G401 (cell line): Measurements from ENCODE around the gene CELF4. TPM values are rescaled to one million over a fixed set of nuclear protein-coding genes. Genes with fewer than 3 reads are reported as not detected.

Source experiments
- DNase-seq: peaks from one replicate; pipeline ENCODE4 v3.0.0-alpha.2; 2015; ENCODE audit warnings: low spot score
- in situ Hi-C: cut with HindIII; loops from 2 replicates; pipeline ENCODE4 v1.10.0; 2016; ENCODE audit warnings: low sequenced_read_pairs, mixed read lengths
- total RNA-seq: library from RNA; depleted of rRNA; stranded (reverse); fragments of >200 nt; shearing (Covaris generic); gene quantifications from 2 replicates; pipeline ENCODE4 v1.2.3, GENCODE V29; 2014

The CELF4 gene
- total RNA-seq, 1 experiment from 2014 or later, result not detected

DNA sequence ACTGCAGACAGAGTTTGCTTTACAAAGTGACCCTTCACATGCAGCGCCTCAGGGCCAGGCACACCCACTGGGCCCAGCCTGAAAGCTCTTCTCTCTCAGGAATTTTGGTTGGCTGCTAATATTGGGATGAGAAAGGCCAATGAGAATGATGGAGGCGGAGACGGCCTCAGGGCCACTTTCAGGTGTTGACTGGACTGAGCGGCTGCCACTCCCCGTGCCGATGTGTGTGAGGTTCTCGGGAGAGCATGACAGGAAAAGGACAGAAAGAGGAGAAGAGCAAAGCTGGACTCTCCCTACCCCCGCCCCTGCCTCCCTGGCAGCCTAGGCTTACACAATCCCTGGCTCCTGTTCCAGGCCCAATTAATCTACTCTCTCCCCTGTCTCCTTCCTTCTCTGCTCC is 155.7 kb downstream of the CELF4 start:
- DNase-seq, result peak; percentile 64
- in situ Hi-C loops, result no loop called here

DNA sequence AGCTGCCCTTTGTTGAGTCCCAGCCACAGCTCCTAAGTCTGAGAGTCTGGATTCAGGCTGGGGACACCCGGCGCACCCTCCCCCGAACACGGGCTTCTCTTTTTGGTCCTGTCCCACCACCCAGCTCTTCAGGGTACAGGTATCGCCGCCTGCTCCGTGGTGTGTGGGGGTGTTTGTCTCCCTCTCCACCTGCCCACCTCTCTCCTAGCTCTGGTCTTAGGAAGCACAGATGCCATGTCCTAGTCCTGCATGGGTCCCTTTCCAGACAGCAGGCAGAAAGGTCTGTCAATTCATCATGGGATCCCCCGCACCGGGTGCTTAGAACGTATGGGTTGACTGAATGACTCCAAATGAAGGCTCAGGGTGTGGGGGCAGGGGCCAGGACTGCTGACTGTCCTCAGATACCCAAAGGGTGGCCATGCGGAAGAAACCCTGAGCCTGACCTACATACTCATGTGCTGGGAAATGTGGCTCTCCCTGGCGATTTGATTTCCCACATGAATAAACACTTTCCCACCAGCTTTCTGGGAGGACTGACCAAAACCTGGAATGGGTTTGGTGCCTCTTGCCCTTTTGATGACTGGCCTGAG is 156.8 kb downstream of the CELF4 start:
- peak; percentile 77 for DNase-seq
- in situ Hi-C loops, result no loop called here

DNA sequence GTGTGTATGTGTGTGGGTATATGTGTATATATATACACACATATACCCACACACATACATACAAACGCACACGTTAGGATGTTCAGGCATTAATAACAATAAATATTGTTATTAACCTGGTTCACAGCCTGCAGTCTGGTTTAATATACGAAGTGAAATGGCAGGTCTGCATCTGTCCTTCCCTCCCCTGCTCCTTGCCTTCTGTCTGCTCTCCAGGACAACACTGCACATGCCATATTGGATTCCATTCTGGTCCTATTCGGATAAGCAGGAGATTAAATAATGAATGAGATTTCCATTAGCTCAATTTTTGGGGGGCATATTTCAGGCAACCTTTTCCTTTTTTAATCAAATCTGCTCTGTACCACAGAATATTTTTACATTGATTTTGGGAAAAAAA is 158.0 kb downstream of the CELF4 start:
- in situ Hi-C loops, result no loop called here
- peak; percentile 67 for DNase-seq

DNA sequence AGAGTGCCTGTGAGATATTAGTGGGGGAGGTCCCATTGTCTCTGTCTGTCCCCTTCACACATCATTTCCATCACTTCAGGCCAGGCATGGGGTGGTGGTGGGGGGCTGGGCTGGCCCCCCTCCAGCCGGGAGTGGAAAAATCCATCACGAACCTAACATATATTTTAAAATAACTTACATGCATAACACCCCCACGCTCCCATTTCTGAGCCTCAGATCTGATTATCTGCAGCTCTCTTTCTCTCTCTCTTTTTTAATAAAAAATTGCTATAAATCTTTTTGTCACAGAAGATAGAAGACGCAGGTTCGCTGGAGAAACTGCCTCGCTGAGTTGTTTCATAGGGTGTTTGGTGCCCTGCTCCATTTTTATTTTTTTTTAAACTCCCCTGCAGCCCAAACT is 159.8 kb downstream of the CELF4 start:
- in situ Hi-C loops, result no loop called here
- no peak for DNase-seq

DNA sequence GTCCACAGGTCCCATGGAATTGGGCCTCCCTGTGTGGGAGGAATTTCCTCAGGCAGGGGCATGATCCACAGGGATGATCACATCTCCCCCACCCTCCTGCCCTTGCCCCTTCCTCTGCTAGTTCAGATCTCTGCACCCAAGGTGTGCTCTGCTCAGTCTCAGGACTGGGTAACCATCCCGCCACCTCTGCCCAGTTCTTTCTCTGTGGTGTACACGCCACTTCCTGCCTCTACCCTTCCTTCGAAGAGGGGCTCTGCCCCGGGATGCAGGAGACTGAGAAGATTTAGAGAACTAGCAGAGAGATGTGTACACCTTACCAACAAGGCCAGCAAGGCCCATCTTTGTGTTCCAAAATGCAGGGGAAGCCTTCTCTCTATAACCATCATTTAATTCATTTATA is 160.4 kb downstream of the CELF4 start:
- DNase-seq, result no peak
- in situ Hi-C loops, result no loop called here

DNA sequence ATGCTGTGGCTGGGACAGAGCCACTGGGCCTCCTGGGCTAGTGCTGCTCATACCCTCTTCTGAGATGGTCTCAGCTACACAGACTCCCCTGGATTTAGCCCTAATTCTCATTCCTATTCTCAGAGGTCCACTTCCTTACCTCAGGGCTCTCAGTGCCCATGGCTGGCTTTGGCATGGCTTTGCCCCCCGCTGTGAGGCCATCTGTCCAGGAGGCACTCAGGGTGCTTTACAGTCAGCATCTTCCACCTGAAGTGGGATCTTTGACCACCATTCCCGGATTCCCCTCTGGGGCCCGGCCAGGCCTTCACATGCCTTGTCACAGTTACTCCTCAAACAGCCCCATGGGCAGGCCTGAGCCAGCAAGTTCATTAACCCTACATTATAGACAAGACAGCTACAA is 161.8 kb downstream of the CELF4 start:
- DNase-seq, result peak; percentile 65
- in situ Hi-C loops, result no loop called here

DNA sequence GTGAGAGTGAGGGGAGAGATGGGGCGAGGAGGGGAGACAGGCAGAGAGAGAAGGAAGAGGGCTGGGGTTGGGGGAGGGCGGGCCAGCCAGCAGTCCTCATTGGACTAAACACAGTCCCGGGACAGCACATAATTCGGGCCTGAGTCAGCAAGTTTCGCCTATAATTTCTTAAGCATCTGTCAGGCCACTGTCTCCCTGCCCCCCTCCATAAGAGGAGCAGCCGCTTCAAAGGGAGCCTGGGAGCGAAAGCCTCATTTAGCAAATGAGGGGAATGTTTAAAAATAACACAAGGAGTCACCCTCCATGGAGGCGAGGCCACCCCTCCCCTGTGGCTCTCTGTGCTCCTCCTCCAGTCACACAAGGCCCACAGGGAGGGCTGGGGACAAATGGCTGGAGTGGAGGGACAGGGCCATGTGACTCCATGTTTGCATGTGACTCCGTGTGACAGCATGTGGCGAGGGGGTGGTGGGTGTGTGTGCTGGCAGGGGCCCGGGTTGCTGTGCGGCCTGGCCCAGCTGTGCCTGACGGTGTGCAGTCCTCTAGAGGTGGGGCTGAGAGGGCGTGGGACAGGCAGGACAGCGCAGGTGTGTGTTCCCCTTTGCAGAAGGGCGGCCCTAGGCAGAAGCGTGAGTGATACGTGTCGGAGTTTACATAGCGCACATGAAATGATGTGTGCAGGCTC is 162.4 kb downstream of the CELF4 start:
- in situ Hi-C loops, result no loop called here

DNA sequence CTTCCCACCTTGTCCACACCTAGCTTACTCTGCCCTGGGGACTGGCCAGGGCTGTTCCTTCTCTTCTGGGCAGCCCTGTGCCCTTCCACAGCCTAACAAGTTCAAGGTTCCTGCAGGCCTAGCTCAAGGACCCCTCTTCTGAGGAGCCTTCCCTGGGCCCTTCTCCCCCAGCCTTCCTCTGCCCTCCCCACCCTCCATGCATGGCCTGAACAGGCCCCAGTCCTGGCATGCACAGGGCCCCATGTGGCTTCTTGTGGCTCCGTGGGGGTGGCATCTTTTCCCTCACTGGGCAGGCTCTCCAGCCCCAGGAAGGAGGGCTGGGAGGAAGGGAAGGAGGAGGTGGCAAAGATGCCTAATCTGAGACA is 162.9 kb downstream of the CELF4 start:
- in situ Hi-C loops, result no loop called here

More for the DNA sequence above, 162.4 kb downstream of the CELF4 start:
- no peak for DNase-seq

DNA sequence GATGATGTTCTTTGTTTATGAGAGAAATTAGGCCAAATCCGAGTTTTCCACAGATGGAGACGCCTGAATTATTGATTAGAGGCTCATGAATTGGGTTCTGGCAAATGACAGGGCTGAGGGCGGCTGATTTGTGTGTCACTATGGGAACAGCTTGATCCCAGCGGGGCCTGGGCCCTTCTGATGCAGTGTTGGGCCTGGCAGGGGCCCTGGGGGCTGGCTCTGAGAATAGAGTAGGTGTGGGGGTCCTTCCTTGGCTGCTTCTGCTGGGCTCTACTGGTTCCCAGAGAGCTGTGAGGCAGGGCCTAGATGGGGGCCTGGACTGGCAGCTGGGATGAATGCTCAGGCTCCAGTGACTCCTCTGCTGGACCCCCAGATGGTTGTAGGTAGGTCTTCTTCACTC is 164.8 kb downstream of the CELF4 start:
- in situ Hi-C loops, result no loop called here
- no peak for DNase-seq

More for the DNA sequence above, 162.9 kb downstream of the CELF4 start:
- no peak for DNase-seq

DNA sequence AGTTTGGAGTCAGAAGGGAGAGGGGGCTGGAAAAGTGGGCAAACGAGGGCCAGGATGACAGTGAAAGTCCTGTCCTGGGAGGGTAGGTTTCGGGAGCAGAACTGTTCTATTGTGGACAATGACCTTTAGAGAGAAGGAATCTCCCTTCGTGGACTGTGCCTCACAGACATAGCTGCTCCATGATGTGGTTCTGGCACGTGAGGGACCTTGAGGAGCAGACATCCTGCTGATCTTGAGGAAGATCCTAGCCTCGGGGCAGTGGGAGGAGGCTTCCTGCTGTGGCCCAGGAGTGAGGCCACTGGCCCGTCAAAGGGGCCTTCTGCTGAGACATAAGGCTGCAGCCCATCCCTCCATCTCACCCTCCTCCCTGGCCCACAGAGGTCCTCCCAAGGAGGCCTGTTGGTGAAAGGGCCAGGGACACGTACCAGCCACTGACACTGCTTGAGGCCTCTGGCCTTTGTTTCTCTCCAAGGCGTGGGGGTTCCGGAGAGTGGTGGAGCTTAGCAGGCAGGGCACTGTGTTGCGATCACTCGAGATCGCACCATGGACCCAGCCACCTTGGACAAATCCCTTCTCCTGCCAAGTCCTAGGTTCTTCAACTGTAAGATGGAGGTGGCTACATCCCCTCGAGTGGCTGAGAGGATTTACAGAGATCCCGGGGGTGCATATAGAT is 167.2 kb downstream of the CELF4 start:
- in situ Hi-C loops, result no loop called here
- no peak for DNase-seq

DNA sequence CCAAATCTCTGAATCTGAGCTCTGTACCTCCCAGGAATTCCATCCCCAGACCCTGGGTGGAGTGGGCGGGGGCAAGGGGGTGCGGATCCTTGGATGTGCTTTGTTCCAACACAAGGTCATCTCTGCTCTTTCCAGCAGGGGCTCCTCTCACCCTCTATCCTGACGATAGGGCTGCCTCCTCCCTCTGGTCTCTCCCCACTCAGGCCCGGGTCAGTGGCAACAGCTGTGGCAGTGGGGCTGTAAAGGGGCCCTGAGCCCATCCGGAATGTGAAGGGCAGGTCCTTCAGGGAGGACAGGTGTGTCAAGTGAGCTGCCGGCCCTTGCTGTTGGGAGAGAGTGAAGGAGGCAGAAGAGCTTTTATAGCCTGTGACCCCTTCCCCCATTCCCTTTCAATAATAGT is 167.8 kb downstream of the CELF4 start:
- in situ Hi-C loops, result no loop called here
- DNase-seq, result no peak

DNA sequence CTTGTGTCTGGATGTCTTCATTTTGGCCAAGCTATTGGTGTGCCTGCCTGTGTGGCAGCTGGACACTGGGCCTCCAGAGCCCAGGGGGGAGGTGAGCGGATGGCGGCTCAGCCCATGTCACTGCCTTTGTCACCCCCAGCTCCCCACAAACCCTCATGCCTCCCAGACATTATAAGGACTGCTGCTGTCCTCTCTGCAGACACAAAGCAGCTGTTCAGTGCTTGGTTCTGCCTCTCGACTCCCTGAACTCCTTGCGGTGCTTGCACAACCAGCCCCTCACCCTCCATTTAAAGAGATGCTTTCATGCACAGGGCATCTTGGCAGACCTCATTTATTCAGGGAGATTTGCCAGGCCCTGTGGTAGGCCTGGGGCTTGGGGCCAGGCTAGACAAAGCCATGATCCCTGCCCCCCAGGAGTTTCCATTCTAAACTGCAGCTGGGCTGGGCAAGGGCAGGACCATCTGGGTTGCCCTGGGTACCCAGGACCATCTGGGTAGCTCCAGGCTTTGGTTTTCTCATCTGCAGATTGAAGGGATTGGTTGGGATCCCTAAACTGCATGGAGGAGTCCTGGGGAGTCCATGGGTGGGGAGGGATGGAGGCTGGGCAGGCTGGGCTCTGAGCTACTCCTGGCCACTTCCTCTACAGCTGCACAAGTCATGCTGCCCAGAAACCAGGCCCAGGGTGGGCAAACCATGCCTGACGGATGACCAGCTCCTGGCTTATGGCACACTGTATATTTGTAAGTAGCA is 168.5 kb downstream of the CELF4 start:
- no peak for DNase-seq
- in situ Hi-C loops, result no loop called here

DNA sequence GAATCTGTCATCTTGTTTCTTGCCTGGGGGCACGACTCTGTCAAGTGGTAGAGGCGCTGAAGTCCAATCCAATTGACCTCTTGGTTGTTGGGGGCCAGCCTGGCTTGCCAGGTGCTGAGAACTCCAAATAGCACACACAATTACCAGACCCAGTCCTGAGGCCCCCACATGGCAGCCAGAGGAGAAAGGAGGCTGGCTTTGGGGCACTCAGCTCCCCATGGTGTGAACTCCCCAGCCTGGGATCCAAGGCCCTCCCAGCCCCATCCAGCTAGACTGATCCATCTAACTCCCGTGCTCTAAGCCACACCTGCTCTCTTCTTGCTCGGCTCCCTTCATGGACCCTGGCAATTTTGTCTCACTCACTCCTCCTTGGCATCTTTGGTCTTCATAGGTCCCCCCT is 170.0 kb downstream of the CELF4 start:
- DNase-seq, result no peak
- in situ Hi-C loops, result no loop called here

DNA sequence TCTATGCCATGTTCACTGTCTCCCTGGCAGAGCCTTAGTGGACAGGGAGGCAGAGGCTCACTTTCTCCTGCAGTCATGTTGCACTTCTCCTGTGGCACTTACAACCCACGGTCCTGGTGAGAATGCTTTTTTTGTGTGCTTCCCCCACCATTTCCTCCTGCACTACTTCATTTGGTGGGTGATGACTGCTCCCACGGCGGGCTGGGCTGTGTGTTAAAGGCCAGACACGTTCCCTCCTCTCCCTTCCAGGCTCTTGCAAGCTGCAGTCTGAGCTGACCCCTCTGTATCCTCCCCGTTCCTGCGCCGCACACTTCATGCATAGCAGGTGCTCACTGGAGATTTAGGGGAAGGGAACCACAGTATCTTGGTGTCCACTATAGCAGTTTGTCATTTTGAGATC is 170.5 kb downstream of the CELF4 start:
- in situ Hi-C loops, result no loop called here

DNA sequence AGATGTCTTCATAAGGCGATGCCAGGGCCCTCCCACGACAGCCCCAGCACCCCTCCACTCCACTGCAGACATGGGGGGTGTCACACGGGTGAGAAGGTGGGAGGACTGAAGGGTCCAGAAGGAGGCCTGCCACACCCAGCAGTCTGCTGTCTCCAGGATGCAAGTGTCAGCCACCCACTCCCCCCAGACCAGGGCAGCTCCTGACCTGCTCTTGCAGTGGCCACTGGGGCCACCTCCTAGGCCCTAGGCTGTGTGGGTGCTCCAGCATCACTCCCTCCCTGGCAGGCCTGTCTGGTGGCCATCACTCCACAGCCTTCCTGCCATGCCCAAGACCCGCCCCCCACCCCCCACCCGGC is 171.0 kb downstream of the CELF4 start:
- no peak for DNase-seq
- in situ Hi-C loops, result no loop called here

More for the DNA sequence above, 170.5 kb downstream of the CELF4 start:
- DNase-seq, result no peak

DNA sequence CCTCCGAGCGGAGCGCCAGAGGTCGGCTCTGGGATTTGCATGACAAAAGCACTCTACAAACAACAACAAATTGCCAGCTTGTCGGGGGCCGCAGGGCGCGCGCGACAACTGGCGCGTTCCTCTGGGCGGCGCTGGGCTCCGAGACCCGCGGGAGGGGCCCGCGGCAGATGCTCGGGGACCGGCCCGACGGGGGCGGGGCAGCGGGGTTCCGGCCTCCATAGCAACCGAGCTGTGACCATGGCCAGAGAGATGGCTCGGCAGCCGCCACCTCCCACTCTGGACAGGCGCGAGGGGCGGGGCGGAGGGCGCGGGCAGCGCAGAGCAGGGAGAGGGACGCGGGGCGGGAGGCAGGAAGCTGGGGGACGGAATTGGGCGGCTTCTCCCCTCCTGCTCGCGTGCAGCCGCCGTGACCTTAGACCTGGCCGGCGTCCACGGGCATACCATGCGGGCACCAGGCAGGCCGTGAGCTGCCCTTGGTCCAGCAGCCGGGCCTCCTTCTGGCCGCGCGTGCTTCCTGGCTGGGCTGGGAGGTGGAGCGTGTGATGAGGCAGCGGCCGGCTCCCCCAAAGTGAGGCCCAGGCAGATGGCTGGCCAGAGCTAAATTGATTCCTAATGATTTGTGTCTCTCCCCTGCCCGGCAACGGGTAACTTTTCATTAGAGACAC is 171.5 kb downstream of the CELF4 start:
- in situ Hi-C loops, result no loop called here
- peak; percentile 83 for DNase-seq

DNA sequence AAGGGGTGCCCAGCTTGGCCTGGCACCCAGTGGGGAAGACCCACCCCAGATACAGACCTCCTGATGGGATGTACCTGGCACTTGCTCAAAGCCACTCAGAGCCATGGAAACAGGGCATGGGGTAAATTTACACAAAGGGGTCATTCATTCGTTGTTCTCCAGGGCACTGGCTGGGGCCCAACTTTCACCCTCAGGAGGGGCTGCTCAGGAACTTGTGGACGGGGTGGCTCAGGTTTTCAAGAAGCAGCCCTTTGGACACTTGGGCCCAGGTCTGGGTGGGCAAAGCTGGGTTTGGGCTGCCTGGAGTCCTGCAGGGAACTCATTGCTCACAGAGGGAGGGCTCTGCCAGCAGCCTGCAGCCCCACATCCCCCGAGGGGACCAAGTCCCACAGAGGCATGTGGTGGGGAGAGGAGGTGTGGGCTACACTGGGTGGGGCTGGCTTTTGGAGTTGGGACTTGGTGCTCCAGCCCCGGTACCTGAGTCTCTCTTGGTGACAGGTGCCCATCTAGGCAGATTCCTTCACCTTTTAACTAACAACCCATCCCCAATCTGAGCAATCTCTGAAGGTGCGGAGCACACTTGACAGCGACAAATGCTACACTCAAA is 172.3 kb downstream of the CELF4 start:
- DNase-seq, result no peak

DNA sequence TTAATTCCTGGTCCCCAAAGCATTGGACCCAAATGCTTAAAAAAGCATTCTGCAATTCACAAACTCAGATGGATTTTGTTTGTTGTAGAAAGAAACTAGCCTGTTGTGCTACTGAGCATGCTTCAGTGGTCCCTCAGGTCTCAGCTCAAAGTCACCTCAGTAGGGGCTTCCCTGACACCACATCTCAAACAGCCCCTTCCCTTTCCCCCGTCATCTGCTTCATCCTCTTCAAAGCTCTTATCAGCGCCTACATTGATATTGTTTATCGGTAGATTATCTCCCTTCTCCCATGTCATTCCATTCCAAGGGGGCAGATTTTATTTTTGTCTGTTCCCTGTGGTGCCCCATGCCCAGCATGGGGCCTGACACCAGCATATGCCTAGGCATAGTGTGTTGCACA is 172.9 kb downstream of the CELF4 start:
- in situ Hi-C loops, result no loop called here
- DNase-seq, result no peak

More for the DNA sequence above, 172.3 kb downstream of the CELF4 start:
- in situ Hi-C loops, result no loop called here
